Neural crest cell (in vitro differentiated cells): ENCODE measurements around the gene LTBP1. TPM values are rescaled to one million over a fixed set of nuclear protein-coding genes. Genes with fewer than 3 reads are reported as not detected.

ENCODE experiments used
- DNase-seq: peaks from one replicate; pipeline ENCODE4 v3.0.0; 2021; ENCODE audit warnings: low read depth, mixed read lengths, low spot score
- H3K27ac Mint-ChIP-seq: one replicate; pipeline ENCODE4 v1.8.0; 2021; ENCODE audit warnings: mild to moderate bottlenecking, mixed read lengths; ENCODE audit not compliant: unreplicated experiment
- H3K27me3 Mint-ChIP-seq: 2 replicates; pipeline ENCODE4 v1.8.0; 2021; ENCODE audit warnings: low read depth, mild to moderate bottlenecking, mixed read lengths
- H3K36me3 Mint-ChIP-seq: 2 replicates; pipeline ENCODE4 v1.8.0; 2021; ENCODE audit warnings: low read depth, mild to moderate bottlenecking, mixed read lengths
- H3K4me1 Mint-ChIP-seq: 2 replicates; pipeline ENCODE4 v1.8.0; 2021; ENCODE audit warnings: mixed read lengths
- H3K4me3 Mint-ChIP-seq: one replicate; pipeline ENCODE4 v1.8.0; 2021; ENCODE audit warnings: mild to moderate bottlenecking, mixed read lengths
- H3K9me3 Mint-ChIP-seq: 2 replicates; pipeline ENCODE4 v1.8.0; 2021; ENCODE audit warnings: mixed read lengths
- CTCF ChIP-seq: fragments of 200-600 bp; sonication (generic); conservative IDR thresholded peaks from 2 replicates; pipeline ENCODE4 v1.5.0; 2021; ENCODE audit warnings: antibody characterized with exemption, mild to moderate bottlenecking
- microRNA-seq: library from miRNA; unstranded; fragments of <30 nt; microRNA quantifications from one replicate; pipeline ENCODE4, GENCODE V29; 2020
- total RNA-seq: library from RNA; stranded (reverse); gene quantifications from 2 replicates; pipeline ENCODE4 v1.2.1, GENCODE V29; 2021

Gene LTBP1
- total RNA-seq, 1 donor from 2014 or later, result 30.2 TPM

GRCh38 chr2:33442528-33443079 lies 495.9 kb downstream of the LTBP1 start:
- Mint-ChIP-seq H3K4me3 (no peak overlapping the region), H3K27me3 (no peaks in the 10 kb centered on the region), H3K4me1 (no peaks in the 10 kb centered on the region), H3K9me3 (no peaks in the 10 kb centered on the region), H3K36me3 (no peaks in the 10 kb centered on the region), H3K27ac (no peak overlapping the region)
- TF ChIP-seq CTCF, result no peak
- DNase-seq, result no peak

- DNase-seq, result no peak
- no peak overlapping the region for H3K4me3 Mint-ChIP-seq
These were observed 496.6 kb downstream of the LTBP1 start for GRCh38 chr2:33443274-33443829.

GRCh38 chr2:33444967-33445366 lies 498.2 kb downstream of the LTBP1 start:
- no peak for TF ChIP-seq CTCF

More at GRCh38 chr2:33443274-33443829, 496.6 kb downstream of the LTBP1 start:
- no peaks in the 10 kb centered on the region for H3K4me1 Mint-ChIP-seq
- H3K27ac Mint-ChIP-seq, result no peak overlapping the region
- no peaks in the 10 kb centered on the region for H3K36me3 Mint-ChIP-seq
- no peaks in the 10 kb centered on the region for H3K27me3 Mint-ChIP-seq
- no peaks in the 10 kb centered on the region for H3K9me3 Mint-ChIP-seq
- no peak for TF ChIP-seq CTCF

GRCh38 chr2:33448220-33448899 lies 501.6 kb downstream of the LTBP1 start:
- no peak overlapping the region for H3K4me3 Mint-ChIP-seq
- H3K27me3 Mint-ChIP-seq, result no peaks in the 10 kb centered on the region
- no peak for DNase-seq
- no peaks in the 10 kb centered on the region for H3K4me1 Mint-ChIP-seq
- peaks cover 3% of the 10 kb centered on the region for H3K36me3 Mint-ChIP-seq
- no peak overlapping the region for H3K27ac Mint-ChIP-seq
- TF ChIP-seq CTCF, result no peak
- H3K9me3 Mint-ChIP-seq, result peaks cover 8% of the 10 kb centered on the region

More at GRCh38 chr2:33444967-33445366, 498.2 kb downstream of the LTBP1 start:
- H3K9me3 Mint-ChIP-seq, result no peaks in the 10 kb centered on the region
- H3K4me1 Mint-ChIP-seq, result no peaks in the 10 kb centered on the region
- H3K36me3 Mint-ChIP-seq, result no peaks in the 10 kb centered on the region
- H3K27me3 Mint-ChIP-seq, result no peaks in the 10 kb centered on the region
- H3K27ac Mint-ChIP-seq, result no peak overlapping the region
- no peak overlapping the region for H3K4me3 Mint-ChIP-seq
- no peak for DNase-seq

Small RNAs within 50 kb of the gene (microRNA-seq; reads per million reads assigned to microRNA genes)
- not detected for gene MIR4430
